ENCODE data around the gene PLOD1. TPM values are rescaled to one million over a fixed set of nuclear protein-coding genes. Genes with fewer than 3 reads are reported as not detected.

Gene PLOD1
- total and polyA plus RNA-seq, 2 of the 13 experiments (the other 11 are each of a cell fraction or from before 2014, with no cell fraction given): 70.1 to 318 TPM

- TF ChIP-seq ZBTB40 (IDR thresholded peaks at IDR 0.05) (no peak), ZBTB40 (CRISPR knock-in tag; IDR thresholded peaks at IDR 0.05) (no peak), ZBTB42 (CRISPR knock-in tag; IDR thresholded peaks at IDR 0.05) (no peak), SMARCC2 (IDR thresholded peaks at IDR 0.05) (no peak), FOXM1 (CRISPR knock-in tag; IDR thresholded peaks at IDR 0.05) (no peak), MAF1 (CRISPR knock-in tag; IDR thresholded peaks at IDR 0.05; ENCODE audit: borderline replicate concordance) (no peak)
Measured at GRCh38 chr1:11963622-11964021, 29.1 kb downstream of the PLOD1 start (continued).
